HG03354 (cell line): Measurements from ENCODE around the gene MAPKBP1.

Experiments
- ATAC-seq: cut with Tn5 transposase; IDR thresholded peaks from one replicate; pipeline ENCODE4 v1.9.1; 2021; ENCODE audit warnings: mild to moderate bottlenecking; ENCODE audit not compliant: unreplicated experiment, poor library complexity, severe bottlenecking

The MAPKBP1 gene

DNA sequence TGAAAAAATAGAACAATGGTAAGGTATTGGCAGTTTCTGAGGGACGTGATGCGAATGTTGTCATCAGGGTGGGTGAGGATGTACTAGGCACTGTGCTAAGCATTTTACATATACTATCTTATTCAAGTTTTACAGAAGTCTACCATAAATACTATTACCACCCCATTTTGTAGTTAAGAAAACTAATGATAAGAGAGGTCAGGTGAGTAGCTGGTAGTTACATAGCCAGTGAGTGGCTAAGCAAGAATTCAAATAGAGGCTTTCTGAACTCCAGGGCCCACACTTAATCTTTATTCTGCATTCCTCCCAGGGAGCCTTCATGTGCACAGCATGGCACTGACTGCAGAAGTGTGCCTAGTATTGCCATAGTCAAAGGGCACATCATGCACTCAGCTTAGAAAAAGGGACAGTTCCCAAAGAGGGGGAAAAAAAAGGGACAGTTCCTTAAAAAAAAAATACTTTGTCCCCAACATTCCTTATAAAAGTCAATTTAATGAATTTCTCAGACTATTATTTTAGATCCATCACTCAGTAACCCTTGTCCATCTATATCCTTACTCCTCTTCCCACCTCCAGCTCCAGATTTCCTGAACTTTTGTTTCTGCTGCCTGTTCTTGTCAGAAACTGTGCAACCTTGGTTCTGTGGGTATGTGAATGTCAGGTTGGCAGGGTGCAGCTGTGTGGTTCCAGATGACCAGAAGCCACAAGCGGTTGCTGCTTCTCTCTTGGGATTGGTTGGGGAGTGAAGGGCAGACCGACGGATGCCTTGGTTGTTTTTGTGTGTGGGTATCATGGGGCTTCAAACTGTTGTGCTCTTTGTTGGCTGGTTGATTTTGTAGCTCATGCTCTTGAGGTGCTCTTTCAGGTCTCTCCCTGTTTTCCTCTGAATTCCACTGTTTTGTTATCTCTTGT lies 8.3 kb downstream of the MAPKBP1 start:
- peak; percentile 64 for ATAC-seq

DNA sequence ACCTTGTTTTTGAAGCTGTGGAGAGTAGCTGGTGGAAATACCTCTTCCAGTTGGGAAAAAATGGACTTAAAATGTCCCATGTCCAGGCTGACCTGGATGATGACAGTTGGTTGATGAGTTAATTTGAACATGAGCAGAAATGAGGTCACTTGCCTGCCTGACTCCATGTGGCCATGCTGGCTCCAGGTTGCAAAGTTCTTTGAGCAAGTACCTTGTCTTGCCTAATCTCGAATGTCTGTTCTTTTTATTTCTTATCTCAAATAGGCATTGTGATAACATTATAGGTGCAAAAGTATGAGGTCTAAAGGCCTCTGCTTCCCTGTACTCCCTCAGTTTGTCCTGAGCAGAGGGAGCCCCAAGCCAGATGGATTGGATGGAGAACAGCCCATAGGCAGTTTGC lies 9.0 kb downstream of the MAPKBP1 start:
- no peak for ATAC-seq

DNA sequence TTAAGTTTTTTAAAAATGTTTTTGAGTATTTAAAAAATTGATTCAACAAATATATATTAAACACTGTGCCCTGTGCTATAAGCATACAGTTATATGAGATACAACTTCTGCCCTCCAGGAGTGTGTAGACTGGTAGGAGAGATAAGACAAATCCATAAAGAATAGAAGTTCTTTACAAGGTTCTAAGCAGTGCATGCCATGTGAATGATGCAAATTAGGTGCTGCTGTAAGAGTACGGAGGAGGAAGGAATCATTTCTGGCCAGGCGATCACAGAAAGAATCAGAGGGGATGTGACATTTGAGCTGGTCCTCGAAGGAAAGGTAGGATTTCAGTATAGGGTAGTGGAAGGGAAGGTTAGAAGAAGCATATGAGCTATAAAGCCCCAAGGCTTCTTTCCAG lies 14.0 kb downstream of the MAPKBP1 start:
- ATAC-seq = no peak

DNA sequence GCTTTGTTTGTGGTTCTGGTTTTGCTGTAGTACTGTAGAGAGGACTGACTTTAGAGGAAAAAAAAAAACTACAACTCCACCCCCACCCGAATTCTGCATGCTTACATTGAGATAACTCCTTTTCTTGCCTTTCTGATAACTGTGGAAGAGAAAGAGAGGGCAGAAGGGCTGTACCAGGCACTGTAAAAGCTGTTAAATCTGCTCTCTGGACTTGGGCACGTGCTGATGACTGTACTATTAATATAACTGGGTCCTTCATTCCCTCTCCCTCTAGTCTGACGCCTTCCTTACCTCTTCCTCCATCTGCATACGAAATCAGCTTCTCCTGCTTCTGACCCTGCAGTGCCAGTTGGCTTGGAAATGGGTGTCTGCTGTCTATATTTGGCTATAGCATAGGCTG lies 15.0 kb downstream of the MAPKBP1 start:
- no peak for ATAC-seq

DNA sequence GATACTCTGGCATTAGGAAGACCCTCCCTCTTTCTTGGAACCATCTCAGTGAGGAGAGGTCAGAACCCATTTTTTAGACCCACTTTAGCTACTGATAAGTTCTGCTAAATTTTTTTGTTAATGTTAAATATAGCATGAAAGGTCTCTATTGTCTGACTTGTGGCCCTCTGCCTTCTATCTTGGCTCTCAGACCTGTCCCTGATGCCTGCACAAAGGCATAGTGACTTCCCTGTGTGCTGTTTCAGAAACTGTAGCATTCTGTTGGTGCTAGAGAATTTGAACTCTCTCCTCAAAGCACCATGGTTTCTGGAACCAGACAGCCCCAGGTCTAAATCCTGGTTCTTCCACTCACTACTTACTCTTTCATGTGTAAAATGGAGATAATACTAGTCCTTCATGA lies 15.4 kb downstream of the MAPKBP1 start:
- ATAC-seq = no peak

DNA sequence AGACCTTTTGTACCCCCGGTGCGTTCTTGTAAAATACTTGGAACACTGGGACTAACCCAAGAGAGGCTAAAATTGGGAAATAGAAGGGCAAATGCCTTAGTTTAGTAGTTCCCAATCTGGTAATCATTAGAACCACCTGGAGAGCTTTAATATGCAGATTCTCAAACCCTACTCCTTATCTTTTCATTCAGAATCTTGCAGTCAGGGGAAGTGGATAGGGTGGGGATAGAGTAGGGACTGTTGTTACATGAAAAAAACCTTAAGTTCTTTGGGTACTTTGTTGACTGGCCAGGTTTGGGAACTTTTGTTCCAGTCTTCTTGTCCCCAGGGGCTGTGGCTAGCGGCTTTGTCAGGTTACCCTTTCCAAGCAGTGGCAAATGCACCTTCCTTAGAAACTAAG lies 15.9 kb downstream of the MAPKBP1 start:
- ATAC-seq = no peak

DNA sequence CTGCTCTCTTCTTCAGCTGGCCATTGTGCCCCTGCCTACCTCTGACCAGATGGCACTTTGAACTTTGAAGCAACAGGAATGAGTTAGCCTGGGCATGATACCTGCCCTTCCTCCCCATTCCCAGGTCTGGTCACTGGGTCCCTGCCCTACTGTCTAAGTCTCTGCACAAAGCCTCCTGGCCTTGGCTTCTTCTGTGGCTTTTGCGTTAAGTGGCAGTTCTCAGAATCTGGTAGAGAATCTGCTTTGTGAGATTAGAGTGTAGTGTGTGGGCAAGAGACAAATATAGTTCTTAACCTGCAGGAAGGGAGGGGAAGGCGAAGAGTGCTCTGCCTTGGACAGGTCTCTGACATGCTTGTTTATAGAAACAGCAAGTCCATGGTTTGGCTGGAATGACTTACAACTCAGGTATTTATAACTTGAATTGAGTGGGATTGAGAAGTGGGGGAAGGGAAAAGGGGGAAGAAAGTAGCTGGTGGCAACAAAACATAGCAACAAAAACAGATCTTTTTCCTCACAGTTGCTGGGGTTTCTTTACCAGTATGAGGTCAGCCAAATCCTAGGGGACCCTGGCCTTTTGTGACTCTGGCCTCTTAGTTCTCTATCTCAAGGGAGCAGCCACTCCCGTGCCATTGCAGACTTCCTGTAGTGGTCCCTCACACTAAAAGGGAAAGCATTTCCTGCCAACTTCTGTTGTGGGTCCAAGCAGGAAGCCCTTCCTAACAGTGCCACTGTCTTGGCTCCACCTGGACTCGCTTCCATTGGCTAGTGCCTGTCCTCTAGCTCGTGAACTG lies 16.7 kb downstream of the MAPKBP1 start:
- no peak for ATAC-seq

DNA sequence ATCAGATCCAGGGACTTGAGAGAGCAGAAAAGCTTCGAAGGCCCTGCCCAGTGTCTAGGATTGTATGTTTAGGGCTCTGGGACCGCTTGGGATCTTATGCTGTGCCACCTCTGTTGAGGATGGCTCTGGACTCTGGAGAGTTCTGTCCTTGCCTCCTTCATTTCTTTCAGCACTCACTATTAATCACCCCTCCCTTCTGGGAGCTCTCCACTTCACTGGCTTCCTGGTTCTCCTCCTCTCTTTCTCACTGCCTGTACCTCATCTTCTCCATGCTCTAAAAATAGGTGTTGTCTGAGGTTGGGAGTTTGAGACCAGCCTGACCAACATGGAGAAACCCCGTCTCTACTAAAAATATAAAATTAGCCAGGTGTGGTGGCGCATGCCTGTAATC lies 17.3 kb downstream of the MAPKBP1 start:
- ATAC-seq = no peak

DNA sequence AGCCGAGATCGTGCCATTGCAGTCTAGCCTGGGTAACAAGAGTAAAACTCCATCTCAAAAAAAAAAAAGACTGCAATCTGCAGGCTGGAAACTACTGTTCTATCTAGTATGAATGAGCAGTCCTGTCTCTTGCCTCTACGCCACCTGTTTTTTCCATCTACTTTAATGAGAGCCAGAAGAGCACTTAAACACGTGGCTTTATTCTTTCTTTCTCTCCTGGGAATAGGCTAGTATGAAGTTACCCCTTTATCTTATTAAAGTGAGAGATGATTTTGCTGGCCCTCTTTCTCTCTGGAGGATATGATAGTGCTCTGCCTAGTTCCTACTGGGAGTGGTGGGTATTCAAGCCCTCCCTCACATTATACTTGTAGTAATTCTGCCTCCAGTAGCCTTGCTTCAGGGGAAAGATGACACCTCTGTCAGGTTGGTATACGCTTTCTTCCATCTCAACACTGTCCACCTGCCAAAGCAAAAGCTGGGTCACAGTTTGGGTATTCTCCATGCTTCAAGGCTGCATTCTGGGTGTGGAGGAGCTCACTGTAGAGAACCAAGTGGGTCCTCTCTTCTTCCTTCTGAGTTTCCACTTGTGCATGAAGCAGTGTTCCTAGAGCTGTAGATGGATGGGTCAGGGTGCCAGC lies 17.8 kb downstream of the MAPKBP1 start:
- ATAC-seq = no peak

DNA sequence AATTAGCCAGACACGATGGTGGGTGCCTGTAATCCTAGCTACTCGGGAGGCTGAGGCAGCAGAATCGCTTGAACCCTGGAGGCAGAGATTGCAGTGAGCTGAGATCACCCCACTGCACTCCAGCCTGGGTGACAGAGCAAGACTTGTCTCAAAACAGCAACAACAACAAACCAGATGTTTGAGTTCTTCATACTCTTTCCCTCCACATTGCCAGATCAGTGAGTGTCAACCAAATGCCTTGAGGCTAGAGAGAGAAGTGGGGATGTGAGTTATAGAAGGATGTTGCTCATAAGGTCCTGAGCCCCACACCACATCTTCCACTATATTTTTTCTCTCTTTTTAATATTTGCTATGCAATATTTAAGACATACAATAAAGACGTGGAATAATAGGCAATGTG lies 19.8 kb downstream of the MAPKBP1 start:
- no peak for ATAC-seq

DNA sequence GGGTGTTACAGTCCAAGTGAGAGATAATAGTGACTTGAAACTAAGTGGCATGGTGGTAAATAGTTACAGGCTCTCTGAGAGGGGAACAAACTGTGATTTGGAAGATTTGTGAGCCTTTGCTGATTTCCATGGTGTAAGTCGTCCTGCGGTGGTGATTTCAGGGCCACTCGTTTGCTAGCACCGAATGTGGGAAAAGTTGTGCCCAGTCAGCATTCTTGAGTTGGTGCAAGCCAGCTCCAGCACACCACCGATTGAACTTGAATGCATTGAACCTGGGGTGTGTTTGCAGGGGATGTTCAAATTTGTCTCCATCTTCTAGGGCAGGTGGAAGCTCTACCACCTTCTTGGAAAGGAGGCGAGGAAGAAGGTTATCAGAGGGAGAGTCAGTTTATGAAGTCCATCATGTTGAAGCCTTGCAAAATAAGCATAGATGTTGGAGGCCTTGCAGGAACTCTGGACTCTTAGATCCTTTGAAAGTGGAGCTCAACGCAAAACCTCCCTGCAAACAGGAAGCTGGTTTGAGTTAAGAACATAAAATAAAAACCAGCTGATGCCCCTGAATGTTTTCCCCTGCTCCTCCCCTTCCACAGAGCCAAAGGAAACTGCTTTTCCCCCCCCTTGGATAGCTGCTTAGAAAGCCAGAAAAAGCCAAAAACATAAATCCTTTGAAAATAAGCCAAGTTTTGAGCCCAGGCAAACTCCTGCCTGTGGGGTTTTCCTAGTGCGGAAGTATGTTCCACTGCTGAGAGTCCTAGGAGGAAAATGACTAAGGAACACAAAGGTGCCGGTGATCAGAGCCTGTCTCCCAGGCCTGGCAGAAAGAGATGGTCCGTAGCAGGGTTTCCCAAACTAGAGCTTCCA lies 21.9 kb downstream of the MAPKBP1 start:
- no peak for ATAC-seq

DNA sequence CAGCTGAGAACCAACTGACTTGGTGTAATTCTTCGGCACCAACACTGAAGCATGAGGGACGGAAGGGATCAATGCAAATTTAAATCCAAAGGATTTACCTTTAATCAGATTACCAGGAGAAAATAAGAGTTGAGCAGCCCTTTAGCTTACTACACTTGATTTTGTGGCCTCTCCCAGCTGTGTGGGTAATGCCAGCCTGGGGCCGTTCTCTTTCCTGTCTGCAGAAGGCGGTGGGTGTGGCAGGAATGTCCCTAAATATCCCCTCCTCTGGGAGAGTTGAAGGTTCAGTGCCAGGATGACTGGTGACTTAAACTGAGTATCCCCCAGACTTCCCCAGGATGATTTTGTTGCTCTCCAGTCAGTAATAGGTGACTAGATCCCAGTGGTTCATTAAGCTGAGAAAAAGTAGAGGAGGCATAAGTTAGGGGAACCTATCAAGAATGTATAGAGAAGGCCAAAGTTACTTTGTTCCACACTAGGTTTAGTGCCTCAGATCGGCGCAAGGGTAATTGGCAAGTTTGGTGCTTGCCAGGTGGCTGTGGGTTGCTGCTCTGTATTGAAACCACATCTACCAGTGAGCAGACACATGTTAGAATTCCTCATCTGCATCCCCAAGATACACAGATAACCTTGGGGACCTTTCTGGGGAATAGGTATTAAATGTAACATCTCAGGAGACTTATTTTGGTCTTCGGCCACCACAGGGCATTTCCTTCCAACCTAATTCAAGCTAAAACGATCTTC lies 23.1 kb downstream of the MAPKBP1 start:
- no peak for ATAC-seq

DNA sequence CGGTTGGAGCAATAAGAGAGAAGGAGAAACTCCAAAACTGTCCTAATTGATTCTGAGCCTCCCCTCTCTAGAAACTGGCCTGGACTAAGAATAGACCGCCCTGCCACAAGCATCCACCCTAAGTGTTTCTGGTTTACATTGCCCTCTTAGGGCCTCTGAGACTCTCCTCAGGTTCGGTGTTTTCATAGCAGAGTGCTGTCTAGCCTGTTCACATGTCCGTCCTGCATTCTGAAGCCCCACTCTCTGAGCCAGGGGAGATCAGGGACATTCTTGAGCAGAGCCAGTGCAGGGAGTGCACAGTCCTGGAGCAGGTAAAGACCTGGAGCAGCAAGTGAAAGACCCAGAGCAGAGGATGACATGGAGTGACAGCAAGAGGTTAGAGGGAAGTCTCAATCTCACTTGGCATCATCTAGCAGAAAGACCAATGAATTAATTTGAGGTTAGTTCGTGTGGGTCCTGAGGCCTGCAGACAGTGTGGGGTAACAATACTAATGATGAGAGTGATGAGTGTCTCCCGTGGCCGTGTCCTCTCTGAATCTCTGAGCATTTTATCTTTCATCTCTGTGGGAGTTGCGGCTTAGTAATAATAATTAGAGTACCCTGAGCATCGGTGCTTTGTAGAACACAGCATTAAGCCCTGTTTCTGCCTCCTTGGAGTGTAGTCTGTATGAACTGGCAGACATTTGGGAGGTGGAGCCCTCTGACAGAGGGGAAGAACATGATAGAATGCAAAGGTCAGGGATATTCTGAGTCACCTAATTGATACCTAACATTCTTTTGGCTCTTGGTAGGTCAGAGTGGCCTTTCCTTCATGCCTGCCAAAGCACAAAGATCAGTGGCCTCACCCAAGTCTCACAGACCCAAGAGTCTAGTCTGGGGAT lies 24.6 kb downstream of the MAPKBP1 start:
- no peak for ATAC-seq

DNA sequence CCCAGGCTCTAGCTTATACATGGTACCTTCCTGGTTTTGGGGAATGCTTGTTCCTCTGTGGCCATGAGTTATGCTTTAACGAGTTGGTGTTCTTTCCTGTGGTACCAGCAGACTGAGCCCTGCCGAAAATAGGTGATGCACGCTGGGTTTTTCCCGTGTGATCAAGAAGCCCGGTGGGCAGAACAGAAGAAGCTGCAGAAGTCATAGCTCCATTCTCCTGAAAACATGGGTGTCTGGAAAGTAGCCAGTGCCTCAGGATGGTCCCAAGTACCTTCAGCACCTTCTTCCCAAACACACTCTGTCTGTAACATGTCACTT lies 25.2 kb downstream of the MAPKBP1 start:
- ATAC-seq = no peak

DNA sequence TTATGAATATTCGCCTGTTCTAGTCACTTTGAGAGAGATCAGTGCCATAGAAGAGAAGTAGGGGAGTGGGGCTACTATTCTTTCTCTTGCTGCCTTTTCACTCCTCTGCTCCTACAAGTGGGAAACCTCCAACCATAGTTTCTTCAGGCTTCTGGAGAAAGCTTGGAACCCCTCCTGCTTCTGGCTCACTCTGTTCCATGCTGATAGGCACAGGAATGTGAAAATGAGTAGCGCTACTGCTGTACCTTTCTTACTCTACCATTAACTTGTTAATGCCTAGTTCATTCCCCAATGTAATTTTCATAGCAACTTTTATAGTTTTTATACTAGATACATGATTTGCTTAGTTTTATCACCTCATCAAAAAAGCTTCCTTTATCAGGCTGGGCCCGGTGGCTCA lies 26.9 kb downstream of the MAPKBP1 start:
- no peak for ATAC-seq

DNA sequence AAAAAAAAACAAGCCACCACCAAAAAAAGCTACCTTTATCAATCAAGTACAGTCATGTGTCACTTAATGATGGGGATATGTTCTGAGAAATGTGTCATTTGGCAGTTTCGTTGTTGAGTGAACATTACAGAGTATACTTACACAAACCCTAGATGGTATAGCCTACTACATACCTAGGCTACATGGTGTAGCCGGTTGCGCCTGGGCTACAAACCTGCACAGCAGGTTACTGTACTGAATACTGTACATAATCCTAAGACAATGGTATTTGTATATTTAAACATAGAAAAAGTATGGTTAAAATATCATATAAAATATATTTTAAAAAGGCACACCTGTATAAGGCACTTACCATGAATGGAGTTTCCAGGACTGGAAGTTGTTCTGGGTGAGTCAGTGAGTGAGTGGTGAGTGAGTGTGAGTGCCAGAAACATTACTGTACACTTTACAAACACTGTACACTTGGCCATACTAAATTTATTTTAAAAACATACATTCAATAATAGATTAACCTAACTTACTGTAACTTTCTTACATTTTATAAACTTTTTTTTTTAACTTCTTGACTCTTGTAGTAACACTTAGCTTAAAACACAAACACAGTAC lies 27.7 kb downstream of the MAPKBP1 start:
- no peak for ATAC-seq

DNA sequence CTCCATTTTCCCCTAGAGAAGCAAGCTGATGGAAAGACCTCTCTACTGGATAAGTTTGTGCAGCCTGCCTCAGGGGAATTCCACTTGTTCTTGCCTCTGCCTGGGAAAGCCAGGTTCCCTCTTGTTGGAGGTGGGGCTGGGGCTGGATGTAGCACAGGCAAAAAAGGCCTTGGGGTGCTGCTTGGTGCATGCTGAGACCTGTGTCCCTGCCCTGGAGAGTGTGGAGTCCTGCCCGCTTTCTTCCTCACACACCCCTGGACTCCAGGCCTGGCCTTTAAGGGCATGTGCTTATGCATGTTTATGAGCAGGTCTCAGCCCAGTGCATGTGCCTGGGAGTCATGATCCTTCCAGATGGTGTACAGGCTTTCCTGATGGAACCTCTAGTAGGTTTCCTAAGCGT lies 30.1 kb downstream of the MAPKBP1 start:
- no peak for ATAC-seq
